GM12891 (cell line): ENCODE data around the gene RAB4B.
"Not testable (repeated sequence)": the region's sequence is repeated elsewhere in the genome, so short reads cannot be mapped to it uniquely, and the experiment has no call there.

Experiments
- PAX5 ChIP-seq: IDR thresholded peaks from 2 replicates; pipeline ENCODE4 v1.6.1; 2011; ENCODE audit warnings: low read length, moderate library complexity, mild to moderate bottlenecking; ENCODE audit not compliant: insufficient read depth, severe bottlenecking
- POLR2A ChIP-seq: IDR thresholded peaks from 2 replicates; pipeline ENCODE4 v1.6.1; 2011; ENCODE audit warnings: low read depth, low read length, control low read depth
- POLR2AphosphoS5 ChIP-seq: IDR thresholded peaks from 2 replicates; pipeline ENCODE4 v1.6.1; 2011; ENCODE audit warnings: low read depth, low read length, control low read depth
- SPI1 ChIP-seq: IDR thresholded peaks from 2 replicates; pipeline ENCODE4 v1.6.1; 2011; ENCODE audit warnings: low read depth, low read length, control low read depth
- TAF1 ChIP-seq: IDR thresholded peaks from 2 replicates; pipeline ENCODE4 v1.6.1; 2011; ENCODE audit warnings: low read depth, low read length, control low read depth

DNA sequence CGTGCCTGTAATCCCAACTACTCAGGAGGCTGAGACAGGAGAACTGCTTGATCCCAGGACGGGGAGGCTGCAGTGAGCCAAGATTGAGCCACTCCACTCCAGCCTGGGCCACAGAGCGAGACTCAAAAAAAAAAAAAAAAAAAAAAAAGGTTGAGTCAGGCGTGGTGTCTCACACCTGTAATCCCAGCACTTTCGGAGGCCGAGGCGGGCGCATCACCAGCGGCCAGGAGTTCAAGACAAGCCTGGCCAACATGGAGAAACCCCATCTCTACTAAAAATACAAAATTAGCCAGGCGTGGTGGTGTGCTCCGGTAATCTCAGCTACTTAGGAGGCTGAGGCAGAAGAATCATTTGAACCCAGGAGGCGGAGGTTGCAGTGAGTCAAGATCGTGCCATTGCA, 11.7 kb upstream of the RAB4B start:
- TF ChIP-seq POLR2A, SPI1, POLR2AphosphoS5, TAF1, PAX5: not testable (repeated sequence)
